ENCODE results near the gene TTC4.

TTC4 gene

DNA sequence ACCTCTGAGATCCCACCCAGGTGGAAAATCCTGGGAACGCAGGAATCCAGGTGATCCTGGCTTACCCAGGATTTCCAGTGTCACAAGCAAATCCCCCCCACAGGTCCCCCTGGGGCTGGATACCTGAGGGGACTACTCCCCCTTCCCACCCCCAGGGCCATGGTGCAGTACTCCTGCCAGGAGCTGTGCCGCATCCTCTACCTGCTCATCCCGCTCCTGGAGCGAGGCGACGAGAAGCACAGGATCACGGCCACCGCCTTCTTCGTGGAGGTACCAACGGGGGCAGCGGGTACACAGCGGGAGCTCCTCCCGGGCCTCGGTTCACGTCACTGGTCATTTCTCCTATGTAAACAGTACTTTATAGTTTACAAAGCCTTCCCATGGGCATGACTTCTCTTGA is 20.4 kb upstream of the TTC4 start:
- DNase-seq (ENCODE audit: insufficient read length, low spot score) = no peak
- no peak for FAIRE-seq
- TF ChIP-seq, protein P1, sequence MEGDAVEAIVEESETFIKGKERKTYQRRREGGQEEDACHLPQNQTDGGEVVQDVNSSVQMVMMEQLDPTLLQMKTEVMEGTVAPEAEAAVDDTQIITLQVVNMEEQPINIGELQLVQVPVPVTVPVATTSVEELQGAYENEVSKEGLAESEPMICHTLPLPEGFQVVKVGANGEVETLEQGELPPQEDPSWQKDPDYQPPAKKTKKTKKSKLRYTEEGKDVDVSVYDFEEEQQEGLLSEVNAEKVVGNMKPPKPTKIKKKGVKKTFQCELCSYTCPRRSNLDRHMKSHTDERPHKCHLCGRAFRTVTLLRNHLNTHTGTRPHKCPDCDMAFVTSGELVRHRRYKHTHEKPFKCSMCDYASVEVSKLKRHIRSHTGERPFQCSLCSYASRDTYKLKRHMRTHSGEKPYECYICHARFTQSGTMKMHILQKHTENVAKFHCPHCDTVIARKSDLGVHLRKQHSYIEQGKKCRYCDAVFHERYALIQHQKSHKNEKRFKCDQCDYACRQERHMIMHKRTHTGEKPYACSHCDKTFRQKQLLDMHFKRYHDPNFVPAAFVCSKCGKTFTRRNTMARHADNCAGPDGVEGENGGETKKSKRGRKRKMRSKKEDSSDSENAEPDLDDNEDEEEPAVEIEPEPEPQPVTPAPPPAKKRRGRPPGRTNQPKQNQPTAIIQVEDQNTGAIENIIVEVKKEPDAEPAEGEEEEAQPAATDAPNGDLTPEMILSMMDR (IDR thresholded peaks at IDR 0.05; ENCODE audit: insufficient read depth, missing control alignments) = no peak

DNA sequence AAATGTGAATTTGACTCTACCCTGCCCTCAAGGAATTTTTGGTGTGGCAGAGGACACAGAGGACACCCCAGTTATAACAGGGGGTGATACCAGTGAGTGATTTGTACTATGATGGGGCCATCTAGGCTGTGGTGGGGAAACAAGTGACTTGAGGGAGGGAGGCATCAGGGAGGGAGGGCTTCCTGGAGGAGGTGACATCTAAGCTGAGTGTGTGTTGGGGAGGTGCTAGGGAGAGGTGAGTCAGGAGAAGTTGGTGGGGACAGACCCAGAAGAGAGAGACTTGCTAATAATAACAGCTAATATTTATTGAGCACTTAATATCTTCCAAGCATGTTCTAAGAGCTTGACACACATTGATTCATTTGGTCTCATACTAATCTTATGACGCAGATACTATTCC is 19.9 kb upstream of the TTC4 start:
- no peak for FAIRE-seq
- no peak for DNase-seq (ENCODE audit: insufficient read length, low spot score)
- TF ChIP-seq, protein P1 (IDR thresholded peaks at IDR 0.05; ENCODE audit: insufficient read depth, missing control alignments) = no peak

DNA sequence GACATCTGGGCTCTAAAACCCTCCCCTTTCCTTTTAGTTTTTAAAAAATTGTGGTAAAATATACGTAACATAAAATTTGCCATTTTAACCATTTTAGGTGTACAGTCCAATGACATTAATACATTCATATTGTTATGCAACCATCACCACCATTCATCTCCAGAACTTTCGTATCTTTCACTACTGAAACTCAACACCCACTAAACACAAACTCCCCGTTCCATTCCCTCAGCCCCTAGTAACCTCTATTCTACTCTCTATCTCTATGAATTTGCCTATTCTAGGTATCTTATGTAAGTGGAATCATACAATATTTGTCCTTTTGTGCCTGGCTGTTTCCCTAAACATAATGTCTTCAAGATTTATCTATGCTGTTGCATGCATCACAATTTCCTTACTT is 19.4 kb upstream of the TTC4 start:
- FAIRE-seq = no peak
- TF ChIP-seq, protein P1 (IDR thresholded peaks at IDR 0.05; ENCODE audit: insufficient read depth, missing control alignments) = no peak
- DNase-seq (ENCODE audit: insufficient read length, low spot score) = no peak

DNA sequence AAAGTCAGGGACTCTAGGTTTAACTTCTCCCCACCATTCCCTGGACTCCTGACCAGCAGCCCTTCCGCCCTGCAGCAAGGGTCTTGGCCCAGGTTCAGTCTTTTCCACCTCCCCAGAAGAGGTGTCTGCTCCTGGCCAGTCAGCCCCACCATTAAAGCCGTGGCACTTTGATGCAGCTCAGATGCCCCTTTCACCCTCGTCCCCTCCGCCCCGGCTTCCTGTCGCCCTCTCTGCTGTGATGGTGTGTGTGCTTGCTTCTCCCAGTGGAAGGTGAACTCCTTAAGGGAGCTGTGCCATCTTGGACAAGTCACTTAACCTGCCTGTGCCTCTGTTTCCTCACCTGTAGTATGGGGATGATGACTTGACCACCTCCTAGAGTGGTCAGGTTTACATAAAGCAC is 17.8 kb upstream of the TTC4 start:
- FAIRE-seq (no peak), DNase-seq (ENCODE audit: insufficient read length, low spot score) (no peak)
- TF ChIP-seq, protein P1 (IDR thresholded peaks at IDR 0.05; ENCODE audit: insufficient read depth, missing control alignments) = no peak

DNA sequence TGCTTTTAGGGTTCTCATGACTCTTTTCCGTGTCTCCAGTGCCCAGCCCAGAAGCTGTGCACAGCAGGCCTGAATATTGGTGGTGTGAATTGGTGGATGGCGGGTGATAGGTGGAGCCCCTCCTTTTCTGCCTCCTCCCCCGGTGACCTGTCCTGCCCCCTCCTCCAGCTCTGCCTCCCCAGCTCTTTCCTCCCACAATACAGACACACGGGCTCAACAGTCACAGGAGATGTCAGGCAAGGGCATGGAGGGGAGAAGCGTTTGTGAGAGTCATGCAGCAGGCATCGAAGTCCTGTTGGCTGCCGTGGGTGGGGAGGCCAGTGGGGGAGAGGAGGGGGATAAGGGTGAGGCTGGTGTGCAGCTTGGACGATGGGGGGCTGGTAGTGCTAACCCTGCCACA is 17.3 kb upstream of the TTC4 start:
- DNase-seq (ENCODE audit: insufficient read length, low spot score) = no peak
- TF ChIP-seq, protein P1 (IDR thresholded peaks at IDR 0.05; ENCODE audit: insufficient read depth, missing control alignments) = no peak
- FAIRE-seq = no peak

DNA sequence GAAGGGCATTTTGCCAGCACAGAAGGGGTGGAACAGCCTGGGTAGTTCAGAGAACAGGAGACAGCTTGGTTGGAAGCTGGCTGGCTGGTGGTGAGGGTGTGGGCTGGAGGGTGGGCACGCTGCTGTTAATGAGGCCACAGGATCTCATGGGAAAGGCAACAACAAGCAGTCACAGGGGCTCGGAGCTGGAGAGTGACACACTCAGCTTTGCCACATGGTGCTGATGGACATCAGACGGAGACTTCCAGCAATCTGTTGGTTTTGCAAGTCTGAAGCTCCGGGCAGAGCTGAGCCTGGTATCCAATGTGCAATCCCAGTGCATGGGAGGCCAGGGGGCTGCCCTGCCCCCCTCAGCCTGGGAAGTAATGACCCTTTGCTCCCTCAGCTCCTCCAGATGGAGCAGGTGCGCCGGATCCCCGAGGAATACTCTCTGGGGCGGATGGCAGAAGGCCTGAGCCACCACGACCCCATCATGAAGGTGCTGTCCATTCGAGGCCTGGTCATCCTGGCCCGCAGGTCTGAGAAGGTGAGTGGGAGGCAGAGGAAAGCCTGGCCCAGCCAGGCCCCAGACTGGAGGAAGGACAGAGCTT is 15.6 kb upstream of the TTC4 start:
- TF ChIP-seq, protein P1 (IDR thresholded peaks at IDR 0.05; ENCODE audit: insufficient read depth, missing control alignments) = no peak
- no peak for DNase-seq (ENCODE audit: insufficient read length, low spot score)
- no peak for FAIRE-seq

DNA sequence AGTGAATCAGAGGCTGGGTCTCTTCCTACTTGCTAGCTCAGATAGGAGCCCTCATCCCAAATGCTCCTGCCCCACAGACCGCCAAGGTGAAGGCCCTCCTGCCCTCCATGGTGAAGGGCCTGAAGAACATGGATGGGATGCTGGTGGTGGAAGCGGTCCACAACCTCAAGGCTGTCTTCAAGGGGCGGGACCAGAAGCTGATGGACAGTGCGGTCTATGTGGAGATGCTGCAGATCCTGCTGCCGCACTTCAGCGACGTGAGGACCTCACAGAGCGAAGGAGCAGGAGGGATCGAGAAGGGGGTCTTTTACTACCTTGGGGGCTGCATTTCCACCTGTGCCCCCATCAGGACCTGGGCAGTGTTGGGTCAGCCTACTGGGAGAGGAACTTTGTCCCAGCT is 14.6 kb upstream of the TTC4 start:
- TF ChIP-seq, protein P1 (IDR thresholded peaks at IDR 0.05; ENCODE audit: insufficient read depth, missing control alignments) = no peak
- DNase-seq (ENCODE audit: insufficient read length, low spot score) (no peak), FAIRE-seq (no peak)

Measured in D721Med (cell line).